Activated T-cell treated with anti-CD3 and anti-CD28 coated beads, Interleukin-2, amount 50 U/mL, for 72 hours (primary cell): ENCODE results near the gene MAF. TPM values are rescaled to one million over a fixed set of nuclear protein-coding genes. Genes with fewer than 3 reads are reported as not detected.
A peak's percentile ranks its signal among the peaks of the same experiment; 100 is the strongest.

Source experiments
- ATAC-seq, 2 donors: fragments of 150-1000 bp; cut with Tn5 transposase; replicated peaks in 1 of 2; 2 replicates each; pipeline ENCODE4 v1.10.0; 2021; ENCODE audit warnings: moderate library complexity in 2 of 2, mild to moderate bottlenecking in 1 of 2
- DNase-seq, 2 donors: peaks; one replicate each; pipeline ENCODE4 v3.0.0; 2021 to 2022; ENCODE audit warnings: mixed read lengths in 1 of 2
- H3K27ac Mint-ChIP-seq: one replicate; pipeline ENCODE4 v1.8.0; 2022; ENCODE audit warnings: mild to moderate bottlenecking, moderate library complexity, mixed read lengths
- H3K27me3 Mint-ChIP-seq: one replicate; pipeline ENCODE4 v1.8.0; 2022; ENCODE audit warnings: low read depth, mixed read lengths
- H3K36me3 Mint-ChIP-seq, 2 donors: one replicate each; pipeline ENCODE4 v1.8.0; 2022; ENCODE audit warnings: mixed read lengths in 2 of 2, mild to moderate bottlenecking in 1 of 2; ENCODE audit not compliant: insufficient read depth in 2 of 2
- H3K4me1 Mint-ChIP-seq: one replicate; pipeline ENCODE4 v1.8.0; 2022; ENCODE audit warnings: low read depth, mixed read lengths
- H3K4me3 Mint-ChIP-seq, 2 donors: one replicate each; pipeline ENCODE4 v1.8.0; 2022; ENCODE audit warnings: mild to moderate bottlenecking in 2 of 2, mixed read lengths in 2 of 2, moderate library complexity in 2 of 2
- H3K9me3 Mint-ChIP-seq, 2 donors: one replicate each; pipeline ENCODE4 v1.8.0; 2022; ENCODE audit warnings: mixed read lengths in 2 of 2
- total RNA-seq, 2 donors: library from RNA; stranded (reverse); gene quantifications; one replicate each; pipeline ENCODE4 v1.2.3, GENCODE V29; 2022

MAF gene
- total RNA-seq, 2 donors from 2014 or later, result 46.7 to 208 TPM

- Mint-ChIP-seq H3K9me3 (peaks cover 3% of the 10 kb centered on the region in 2 donors), H3K4me1 (peaks cover 29% of the 10 kb centered on the region), H3K27me3 (peaks cover 39% of the 10 kb centered on the region), H3K4me3 (peak overlapping the region; percentile 41 to 79), H3K27ac (no peak overlapping the region), H3K36me3 (peaks cover 0 to 2% of the 10 kb centered on the region in 2 donors)
- ATAC-seq (no peak), DNase-seq (no peak)
Measured at GRCh38 chr16:79628988-79629387, 28.5 kb upstream of the MAF start.

- Mint-ChIP-seq H3K4me3 (peak overlapping the region; percentile 41 to 79), H3K27ac (peak overlapping the region; percentile 72), H3K9me3 (peaks cover 3% of the 10 kb centered on the region in 2 donors), H3K4me1 (peaks cover 29% of the 10 kb centered on the region), H3K27me3 (peaks cover 44% of the 10 kb centered on the region), H3K36me3 (peaks cover 0 to 2% of the 10 kb centered on the region in 2 donors)
- DNase-seq, result peak; percentile 79 to 85
- peak; percentile 97 for ATAC-seq
Measured at GRCh38 chr16:79628501-79628975, 28.0 kb upstream of the MAF start.

GRCh38 chr16:79627092-79627491 is 26.6 kb upstream of the MAF start:
- Mint-ChIP-seq H3K27me3 (peaks cover 58% of the 10 kb centered on the region), H3K36me3 (peaks cover 0 to 2% of the 10 kb centered on the region in 2 donors), H3K4me3 (no peak overlapping the region), H3K27ac (no peak overlapping the region), H3K4me1 (peaks cover 26% of the 10 kb centered on the region), H3K9me3 (peaks cover 3% of the 10 kb centered on the region in 2 donors)
- ATAC-seq (no peak), DNase-seq (no peak)

GRCh38 chr16:79625738-79626137 is 25.2 kb upstream of the MAF start:
- H3K4me3 Mint-ChIP-seq, result no peak overlapping the region
- ATAC-seq (no peak), DNase-seq (no peak)
- H3K9me3 Mint-ChIP-seq, result peaks cover 5 to 6% of the 10 kb centered on the region in 2 donors
- peaks cover 21% of the 10 kb centered on the region for H3K4me1 Mint-ChIP-seq
- no peak overlapping the region for H3K27ac Mint-ChIP-seq
- peaks cover 70% of the 10 kb centered on the region for H3K27me3 Mint-ChIP-seq
- peaks cover 1 to 4% of the 10 kb centered on the region in 2 donors for H3K36me3 Mint-ChIP-seq

GRCh38 chr16:79623824-79624223 is 23.3 kb upstream of the MAF start:
- no peak overlapping the region for H3K4me3 Mint-ChIP-seq
- peaks cover 1 to 2% of the 10 kb centered on the region in 2 donors for H3K36me3 Mint-ChIP-seq
- DNase-seq (no peak), ATAC-seq (no peak)
- no peak overlapping the region for H3K27ac Mint-ChIP-seq
- H3K9me3 Mint-ChIP-seq, result peaks cover 3 to 4% of the 10 kb centered on the region in 2 donors
- H3K27me3 Mint-ChIP-seq, result peaks cover 55% of the 10 kb centered on the region
- H3K4me1 Mint-ChIP-seq, result peaks cover 24% of the 10 kb centered on the region

- H3K36me3 Mint-ChIP-seq, result peaks cover 1 to 2% of the 10 kb centered on the region in 2 donors
- H3K27ac Mint-ChIP-seq, result no peak overlapping the region
- DNase-seq, result no peak
- H3K9me3 Mint-ChIP-seq, result peaks cover 3 to 4% of the 10 kb centered on the region in 2 donors
- no peak for ATAC-seq
- peaks cover 55% of the 10 kb centered on the region for H3K27me3 Mint-ChIP-seq
- peaks cover 24% of the 10 kb centered on the region for H3K4me1 Mint-ChIP-seq
- H3K4me3 Mint-ChIP-seq, result no peak overlapping the region
Measured at GRCh38 chr16:79623062-79623461, 22.5 kb upstream of the MAF start.

GRCh38 chr16:79621027-79621426 is 20.5 kb upstream of the MAF start:
- Mint-ChIP-seq H3K4me1 (peaks cover 26% of the 10 kb centered on the region), H3K27ac (no peak overlapping the region), H3K9me3 (peaks cover 3 to 4% of the 10 kb centered on the region in 2 donors), H3K4me3 (no peak overlapping the region), H3K36me3 (peaks cover 1 to 2% of the 10 kb centered on the region in 2 donors), H3K27me3 (peaks cover 55% of the 10 kb centered on the region)
- no peak for ATAC-seq
- DNase-seq, result no peak

GRCh38 chr16:79618692-79619050 is 18.1 kb upstream of the MAF start:
- ATAC-seq (peak; percentile 90 to 91), DNase-seq (peak; percentile 70 to 72)
- peak overlapping the region; percentile 48 to 76 for H3K4me3 Mint-ChIP-seq
- H3K27me3 Mint-ChIP-seq, result peaks cover 34% of the 10 kb centered on the region
- H3K36me3 Mint-ChIP-seq, result peaks cover 1 to 2% of the 10 kb centered on the region in 2 donors
- H3K4me1 Mint-ChIP-seq, result peaks cover 23% of the 10 kb centered on the region
- H3K9me3 Mint-ChIP-seq, result peaks cover 3 to 4% of the 10 kb centered on the region in 2 donors
- peak overlapping the region; percentile 74 for H3K27ac Mint-ChIP-seq

GRCh38 chr16:79618041-79618691 is 17.6 kb upstream of the MAF start:
- DNase-seq (no peak), ATAC-seq (peak; percentile 19 to 23)
- Mint-ChIP-seq H3K9me3 (peaks cover 3 to 4% of the 10 kb centered on the region in 2 donors), H3K27ac (peak overlapping the region; percentile 74), H3K36me3 (peaks cover 1 to 2% of the 10 kb centered on the region in 2 donors), H3K27me3 (peaks cover 32% of the 10 kb centered on the region), H3K4me3 (peak overlapping the region; percentile 48 to 76), H3K4me1 (peaks cover 26% of the 10 kb centered on the region)

GRCh38 chr16:79613009-79613408 is 12.5 kb upstream of the MAF start:
- H3K4me3 Mint-ChIP-seq, result peak overlapping the region; percentile 34 to 41
- no peak for DNase-seq
- peaks cover 34% of the 10 kb centered on the region for H3K27me3 Mint-ChIP-seq
- peak overlapping the region; percentile 52 for H3K27ac Mint-ChIP-seq
- no peaks in the 10 kb centered on the region for H3K36me3 Mint-ChIP-seq
- peak; percentile 60 to 64 for ATAC-seq
- peaks cover 20% of the 10 kb centered on the region for H3K4me1 Mint-ChIP-seq
- H3K9me3 Mint-ChIP-seq, result no peaks in the 10 kb centered on the region

- Mint-ChIP-seq H3K9me3 (no peaks in the 10 kb centered on the region), H3K4me1 (peaks cover 16% of the 10 kb centered on the region), H3K27me3 (peaks cover 39% of the 10 kb centered on the region), H3K27ac (no peak overlapping the region), H3K4me3 (no peak overlapping the region), H3K36me3 (no peaks in the 10 kb centered on the region)
- DNase-seq, result no peak
- no peak for ATAC-seq
Measured at GRCh38 chr16:79612207-79612606, 11.7 kb upstream of the MAF start.

GRCh38 chr16:79610771-79611170 is 10.2 kb upstream of the MAF start:
- no peaks in the 10 kb centered on the region for H3K36me3 Mint-ChIP-seq
- no peaks in the 10 kb centered on the region for H3K9me3 Mint-ChIP-seq
- no peak overlapping the region for H3K4me3 Mint-ChIP-seq
- H3K27ac Mint-ChIP-seq, result no peak overlapping the region
- no peak for DNase-seq
- peaks cover 38% of the 10 kb centered on the region for H3K27me3 Mint-ChIP-seq
- H3K4me1 Mint-ChIP-seq, result peaks cover 19% of the 10 kb centered on the region
- ATAC-seq, result no peak

- ATAC-seq (peak; percentile 53 to 65), DNase-seq (no peak)
- Mint-ChIP-seq H3K36me3 (no peaks in the 10 kb centered on the region), H3K27ac (no peak overlapping the region), H3K4me3 (no peak overlapping the region), H3K27me3 (peaks cover 47% of the 10 kb centered on the region), H3K9me3 (no peaks in the 10 kb centered on the region), H3K4me1 (peaks cover 24% of the 10 kb centered on the region)
Measured at GRCh38 chr16:79609861-79610260, 9.3 kb upstream of the MAF start.

- ATAC-seq, result no peak
- no peak for DNase-seq
- no peak overlapping the region for H3K4me3 Mint-ChIP-seq
- no peak overlapping the region for H3K27ac Mint-ChIP-seq
- H3K27me3 Mint-ChIP-seq, result peaks cover 56% of the 10 kb centered on the region
- H3K36me3 Mint-ChIP-seq, result peaks cover 0 to 3% of the 10 kb centered on the region in 2 donors
- H3K9me3 Mint-ChIP-seq, result no peaks in the 10 kb centered on the region
- H3K4me1 Mint-ChIP-seq, result peaks cover 32% of the 10 kb centered on the region
Measured at GRCh38 chr16:79608976-79609375, 8.4 kb upstream of the MAF start.
